Ovary (tissue), 3 donors: Measurements from ENCODE around the gene RILPL2.
"Not testable (repeated sequence)": the region's sequence is repeated elsewhere in the genome, so short reads cannot be mapped to it uniquely, and the experiment has no call there.

Experiments
- CTCF ChIP-seq, 3 donors: fragments of 450-650 bp in 2 of 3; fragments of 200-600 bp in 1 of 3; IDR thresholded peaks; one replicate each; pipeline versions ENCODE4 v1.5.1 to v1.8.0; 2016 to 2022; ENCODE audit warnings: antibody characterized with exemption in 3 of 3, mild to moderate bottlenecking in 1 of 3
- EP300 ChIP-seq: sonication (generic); formaldehyde crosslinking; IDR thresholded peaks from one replicate; pipeline ENCODE4 v1.6.1; 2017; ENCODE audit warnings: antibody characterized with exemption
- POLR2A ChIP-seq: fragments of 450-650 bp; IDR thresholded peaks from one replicate; pipeline ENCODE4 v1.6.1; 2017; ENCODE audit warnings: antibody characterized with exemption, mild to moderate bottlenecking, moderate library complexity
- donor health status: DM: no; HTN: no; CAD: no.

GRCh38 chr12:123368431-123368830 lies 68.1 kb downstream of the RILPL2 start:
- not testable (repeated sequence) for TF ChIP-seq CTCF (IDR thresholded peaks at IDR 0.05); POLR2A; EP300
